OCI-M2 (cell line): ENCODE measurements around the gene TRIM17.

Experiments
- DNase-seq: peaks from one replicate; lab custom pipeline; 2025; ENCODE audit not compliant: unreplicated experiment; lab: John Stamatoyannopoulos, UW

The TRIM17 gene

DNA sequence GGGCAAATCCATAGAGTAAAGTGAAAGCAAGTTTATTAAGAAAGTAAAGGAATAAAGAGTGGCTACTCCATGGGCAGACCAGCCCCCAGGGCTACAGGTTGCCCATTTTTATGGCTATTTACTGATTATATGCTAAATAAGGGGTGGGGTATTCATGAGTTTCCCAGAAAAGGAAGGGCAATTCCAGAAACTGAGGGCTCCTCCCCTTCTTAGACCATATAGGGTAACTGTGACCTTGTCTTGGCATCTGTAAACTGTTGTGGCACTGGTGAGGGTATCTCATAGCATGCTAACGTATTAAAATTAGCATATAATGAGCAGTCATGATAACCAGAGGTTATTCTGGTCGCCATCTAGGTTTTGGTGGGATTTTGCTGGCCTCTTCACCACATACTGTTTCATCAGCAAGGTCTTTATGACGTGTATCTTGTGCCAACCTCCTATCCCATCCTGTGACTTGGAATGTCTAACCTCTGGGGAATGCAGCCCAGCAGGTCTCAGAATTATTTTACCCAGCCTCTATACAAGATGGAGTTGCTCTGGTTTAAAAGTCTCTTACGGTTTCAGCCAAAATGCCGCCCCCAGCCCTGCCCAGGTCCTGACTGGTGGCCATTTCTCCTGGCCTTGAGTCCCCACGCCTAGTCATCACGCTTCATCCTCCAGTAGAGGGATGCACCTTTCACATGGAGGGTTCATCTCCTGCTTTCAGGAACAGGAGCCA lies 982 bp upstream of the TRIM17 start:
- no peak for DNase-seq

GRCh38 chr1:228417061-228417460 lies 400 bp upstream of the TRIM17 start:
- no peak for DNase-seq

DNA sequence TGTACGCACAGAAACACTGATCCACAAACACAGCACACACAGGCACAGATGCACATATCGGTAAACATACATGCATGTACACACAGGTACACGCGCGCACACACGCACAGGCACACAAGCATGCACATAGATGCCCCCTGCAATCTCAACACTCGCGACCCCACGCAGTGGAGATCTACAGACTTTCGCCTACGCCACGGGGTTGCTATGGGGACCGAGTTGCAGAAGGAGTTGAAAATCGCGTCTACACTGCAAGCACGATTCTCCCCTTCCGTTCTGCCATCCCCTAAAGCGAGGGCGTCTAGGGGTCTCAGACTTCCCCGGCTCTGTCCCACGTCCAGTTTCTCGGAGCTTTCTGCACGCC lies 826 bp downstream of the TRIM17 start:
- DNase-seq: no peak

DNA sequence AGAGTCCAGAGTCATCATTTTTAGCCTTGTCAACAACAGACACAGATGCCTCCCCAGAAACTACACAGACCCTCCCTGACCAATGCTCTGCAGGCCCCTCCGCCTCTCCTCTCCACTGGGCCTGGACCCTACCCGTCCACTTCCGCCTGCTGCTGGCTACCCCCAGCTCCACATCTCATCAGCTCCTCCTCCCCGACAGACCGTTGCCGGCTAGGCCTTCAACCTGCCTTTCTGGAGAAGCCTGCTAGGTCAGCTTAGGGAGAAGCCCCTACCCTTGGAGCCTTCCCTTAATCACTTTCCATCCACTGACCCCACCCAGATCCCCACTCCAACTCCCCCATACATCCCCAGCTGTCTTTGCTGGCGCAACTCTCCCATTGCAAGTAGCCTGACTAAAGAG lies 1.4 kb downstream of the TRIM17 start:
- no peak for DNase-seq

GRCh38 chr1:228414511-228415211 lies 2.0 kb downstream of the TRIM17 start:
- DNase-seq: no peak

- no peak for DNase-seq
These were observed 3.2 kb downstream of the TRIM17 start for GRCh38 chr1:228413241-228414010.

DNA sequence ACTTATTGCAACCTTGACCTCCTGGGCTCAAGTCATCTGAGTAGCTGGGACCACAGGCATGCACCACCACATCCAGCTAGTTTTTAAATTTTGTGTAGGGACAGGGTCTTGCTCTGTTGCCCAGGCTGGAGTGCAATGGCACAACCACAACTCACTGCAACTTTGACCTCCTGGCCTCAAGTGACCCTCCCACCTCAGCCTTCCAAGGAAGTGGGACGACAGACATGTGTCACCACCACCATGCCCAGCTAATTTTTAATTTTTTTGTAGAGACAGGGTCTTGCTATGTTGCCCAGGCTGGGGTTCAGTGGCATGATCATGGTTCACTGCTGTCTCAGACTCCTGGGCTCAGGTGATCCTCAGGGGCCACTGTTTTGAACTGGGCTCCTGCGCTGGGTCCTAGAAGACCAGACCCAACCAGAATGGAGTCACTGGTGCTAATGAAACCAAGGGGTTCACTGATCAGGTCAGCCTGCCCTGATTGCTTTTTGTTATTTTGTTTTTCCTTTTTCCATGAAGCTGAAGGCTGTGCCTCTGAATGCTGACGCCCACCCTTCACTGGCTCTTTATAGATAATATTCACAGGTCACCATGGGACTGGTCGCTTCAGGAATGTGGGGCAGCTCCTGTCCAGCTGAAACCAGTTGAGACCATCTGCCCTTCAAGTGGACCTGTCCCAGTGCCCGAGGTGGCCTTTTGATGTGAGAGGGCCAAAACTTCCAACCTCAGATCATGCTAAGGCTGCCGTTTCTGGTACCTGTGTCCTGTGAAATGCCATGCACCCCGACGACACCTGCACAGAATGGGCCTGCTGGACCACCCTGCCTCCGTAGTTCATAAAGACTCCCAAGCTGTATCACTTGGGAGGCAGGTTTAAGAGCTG lies 4.9 kb downstream of the TRIM17 start:
- DNase-seq: no peak

DNA sequence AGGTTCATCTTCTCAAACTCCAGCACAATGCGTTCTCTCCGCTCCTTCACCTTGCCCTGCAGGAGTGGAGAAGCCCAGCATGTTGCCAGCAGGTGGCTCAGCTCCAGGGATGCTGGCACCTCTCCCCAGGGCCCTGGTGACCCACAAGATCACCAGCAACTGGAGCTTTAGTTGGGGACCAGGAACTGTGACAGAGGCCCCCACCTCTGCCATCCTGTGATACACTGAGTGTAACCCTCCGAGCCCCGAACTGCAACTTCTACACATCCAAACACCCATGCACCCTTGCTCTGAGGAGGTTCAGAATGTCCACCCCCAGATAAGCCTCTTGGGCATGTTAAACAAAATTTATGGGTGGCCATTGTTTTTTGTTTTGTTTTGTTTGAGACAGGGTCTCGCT lies 5.5 kb downstream of the TRIM17 start:
- no peak for DNase-seq

GRCh38 chr1:228410671-228411070 lies 6.0 kb downstream of the TRIM17 start:
- DNase-seq: no peak

GRCh38 chr1:228410015-228410414 lies 6.6 kb downstream of the TRIM17 start:
- DNase-seq: no peak

GRCh38 chr1:228408869-228409805 lies 7.5 kb downstream of the TRIM17 start:
- DNase-seq: no peak

- no peak for DNase-seq
These were observed 8.4 kb downstream of the TRIM17 start for GRCh38 chr1:228408041-228408868.

DNA sequence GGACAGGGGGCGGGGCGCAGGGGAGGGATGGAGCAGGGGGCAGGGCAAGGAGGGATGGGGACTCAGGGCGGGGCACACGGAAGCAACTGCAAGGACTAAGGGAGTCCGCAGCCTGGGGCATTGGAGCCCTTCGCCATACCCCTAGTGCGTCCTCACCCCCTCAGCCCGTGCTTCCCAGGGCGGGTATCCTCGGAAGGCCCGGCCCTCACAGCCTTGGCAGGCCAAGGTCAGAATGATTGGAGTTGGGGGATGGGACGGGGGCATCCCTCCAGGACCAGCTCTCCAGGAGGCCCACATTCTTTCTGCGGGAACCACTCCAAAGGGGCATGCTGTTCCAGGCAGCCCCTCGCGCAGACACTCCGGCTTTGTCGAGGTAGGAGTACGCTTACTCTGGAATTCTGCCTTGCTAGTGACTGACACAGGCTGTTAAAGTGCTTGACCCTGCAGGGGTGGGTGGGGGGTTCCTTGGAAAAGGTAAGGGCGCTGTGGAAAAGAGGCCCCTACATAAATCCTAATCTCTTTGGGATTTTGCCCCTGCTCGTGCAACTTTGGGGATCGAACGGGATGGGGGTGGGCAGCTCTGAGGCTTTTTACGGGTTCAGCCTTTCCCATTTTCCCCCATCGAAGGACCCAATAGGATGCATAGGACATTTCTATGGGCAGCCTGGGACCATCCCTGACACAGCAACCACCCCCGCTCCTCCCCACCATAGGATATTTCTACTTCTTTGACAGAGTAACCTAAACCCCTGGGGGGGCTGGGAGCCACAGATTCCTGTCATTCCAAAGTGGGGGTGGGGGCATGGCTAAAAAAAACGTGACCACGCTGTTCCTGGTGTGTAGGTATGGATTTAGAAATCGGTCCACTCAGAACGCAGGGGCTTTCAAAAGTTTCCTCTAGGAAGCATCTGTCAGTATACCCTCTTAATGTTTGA lies 9.3 kb downstream of the TRIM17 start:
- no peak for DNase-seq

GRCh38 chr1:228405979-228406228 lies 10.8 kb downstream of the TRIM17 start:
- no peak for DNase-seq

DNA sequence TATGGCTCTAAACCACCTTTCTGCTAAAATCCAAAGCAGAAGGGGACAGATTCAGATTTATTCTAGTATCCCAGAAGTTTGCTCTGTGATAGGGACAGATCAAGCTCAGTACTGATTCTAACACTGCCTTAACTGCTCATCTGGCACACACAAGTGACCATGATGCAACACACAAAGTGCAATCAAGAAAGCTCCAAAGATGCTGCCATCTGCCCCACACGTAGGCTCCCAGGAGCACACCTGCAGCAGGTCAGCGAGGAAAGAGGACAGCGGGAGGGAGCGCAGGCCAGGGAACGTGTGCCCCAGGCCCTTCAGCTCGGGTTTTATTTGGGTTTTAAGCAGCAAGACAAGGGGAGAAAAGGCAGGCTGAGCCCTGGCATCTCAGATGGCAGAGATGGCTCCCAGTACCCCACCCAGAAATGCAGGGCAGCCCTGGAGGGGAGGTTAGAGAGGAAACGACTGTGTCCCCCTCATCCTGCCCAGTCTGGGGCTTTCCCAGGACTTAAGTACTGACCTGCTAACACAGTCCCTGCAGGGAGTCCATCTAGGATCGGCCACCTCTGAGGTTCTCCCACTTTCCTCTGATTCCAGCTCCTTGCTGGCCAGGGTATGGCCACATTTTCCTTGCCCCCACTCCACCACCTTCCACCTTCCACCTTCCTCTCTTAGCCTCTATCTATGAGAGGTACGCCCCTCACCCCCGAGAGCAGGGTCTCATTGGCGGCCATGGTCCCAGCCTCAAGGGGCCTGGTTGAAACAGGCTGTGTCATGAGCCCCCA lies 11.3 kb downstream of the TRIM17 start:
- no peak for DNase-seq

DNA sequence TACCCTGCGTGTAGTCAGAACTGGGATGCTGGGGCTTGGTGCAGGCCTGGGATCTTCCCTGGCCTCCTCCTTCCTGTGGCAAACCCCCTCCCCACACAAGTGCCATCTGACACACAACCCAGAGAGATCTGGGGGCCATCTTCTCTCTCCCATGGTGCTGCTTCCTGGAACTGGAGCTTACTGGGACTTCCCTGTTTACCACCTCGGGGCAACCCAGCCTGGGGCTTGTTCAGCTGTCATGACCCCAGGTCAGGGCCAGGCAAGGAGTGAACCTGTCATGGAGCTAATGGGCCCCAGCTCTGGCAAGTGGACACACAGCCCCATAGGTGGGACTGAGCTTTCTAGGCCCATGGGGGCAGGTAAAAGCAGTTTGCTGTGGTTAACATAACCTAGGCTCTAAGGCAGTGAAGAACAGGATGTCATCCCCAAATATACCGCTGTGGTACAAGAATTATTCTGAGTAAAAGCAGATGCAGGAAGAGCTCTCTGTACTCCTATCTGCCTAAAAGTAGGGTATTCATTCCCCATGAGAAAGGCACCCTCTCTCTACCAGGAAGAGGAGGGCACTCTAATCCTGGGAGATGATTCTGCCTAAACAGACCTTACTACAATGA lies 12.4 kb downstream of the TRIM17 start:
- DNase-seq: no peak

DNA sequence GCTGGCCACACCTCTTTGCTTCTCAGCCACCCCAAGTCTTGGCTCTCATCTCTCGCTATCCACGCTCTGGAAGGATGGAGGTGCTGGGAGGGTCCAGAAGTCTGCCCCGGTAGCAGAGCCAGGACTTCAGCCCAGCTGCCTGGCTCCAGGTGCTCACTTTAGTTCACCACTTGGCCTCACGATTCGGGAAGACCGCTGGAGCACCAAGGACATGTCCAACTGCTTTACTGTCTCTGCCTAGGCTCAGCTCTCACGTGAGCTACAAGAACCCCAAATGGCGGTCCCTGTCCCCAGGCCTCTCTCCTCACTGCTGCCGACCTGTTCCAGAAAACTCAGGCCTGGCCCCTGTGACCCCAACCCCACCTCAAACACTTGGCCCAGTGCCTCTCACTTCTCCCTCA lies 13.4 kb downstream of the TRIM17 start:
- DNase-seq: no peak
